ENCODE results near the gene CLTC. TPM values are rescaled to one million over a fixed set of nuclear protein-coding genes. Genes with fewer than 3 reads are reported as not detected.

Gene CLTC
- total RNA-seq, 4 donors from 2014 or later = 174 to 224 (median 198) TPM

DNA sequence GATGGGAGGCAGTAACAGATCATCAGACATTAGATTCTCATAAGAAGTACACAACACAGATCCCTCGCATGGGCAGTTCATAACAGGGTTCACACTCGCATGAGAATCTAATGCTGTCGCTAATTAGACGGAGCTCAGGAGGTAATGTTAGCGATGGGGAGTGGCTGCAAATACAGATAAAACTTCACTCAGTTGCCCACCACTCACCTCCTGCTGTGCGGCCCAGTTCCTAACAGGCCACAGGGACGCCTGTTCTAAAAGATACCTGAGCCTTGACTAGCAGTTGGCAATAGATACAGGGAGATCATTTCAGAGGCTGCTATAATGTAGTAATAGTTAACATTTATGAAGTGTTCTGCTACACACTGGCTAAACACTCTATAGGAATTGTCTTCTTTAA lies 82.6 kb downstream of the CLTC start:
- TF ChIP-seq POLR2A (IDR thresholded peaks at IDR 0.05) = no peak
- TF ChIP-seq, protein P1, sequence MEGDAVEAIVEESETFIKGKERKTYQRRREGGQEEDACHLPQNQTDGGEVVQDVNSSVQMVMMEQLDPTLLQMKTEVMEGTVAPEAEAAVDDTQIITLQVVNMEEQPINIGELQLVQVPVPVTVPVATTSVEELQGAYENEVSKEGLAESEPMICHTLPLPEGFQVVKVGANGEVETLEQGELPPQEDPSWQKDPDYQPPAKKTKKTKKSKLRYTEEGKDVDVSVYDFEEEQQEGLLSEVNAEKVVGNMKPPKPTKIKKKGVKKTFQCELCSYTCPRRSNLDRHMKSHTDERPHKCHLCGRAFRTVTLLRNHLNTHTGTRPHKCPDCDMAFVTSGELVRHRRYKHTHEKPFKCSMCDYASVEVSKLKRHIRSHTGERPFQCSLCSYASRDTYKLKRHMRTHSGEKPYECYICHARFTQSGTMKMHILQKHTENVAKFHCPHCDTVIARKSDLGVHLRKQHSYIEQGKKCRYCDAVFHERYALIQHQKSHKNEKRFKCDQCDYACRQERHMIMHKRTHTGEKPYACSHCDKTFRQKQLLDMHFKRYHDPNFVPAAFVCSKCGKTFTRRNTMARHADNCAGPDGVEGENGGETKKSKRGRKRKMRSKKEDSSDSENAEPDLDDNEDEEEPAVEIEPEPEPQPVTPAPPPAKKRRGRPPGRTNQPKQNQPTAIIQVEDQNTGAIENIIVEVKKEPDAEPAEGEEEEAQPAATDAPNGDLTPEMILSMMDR (IDR thresholded peaks at IDR 0.05) = no peak
- H3K27me3 ChIP-seq = no peaks in the 10 kb centered on the region
- no peak overlapping the region for H3K4me3 ChIP-seq
- H3K27ac ChIP-seq = no peak overlapping the region
- H3K9me3 ChIP-seq = no peaks in the 10 kb centered on the region
- H3K4me1 ChIP-seq = peaks cover 0 to 20% (median 7%) of the 10 kb centered on the region in 4 donors
- peaks cover 0 to 25% (median 0%) of the 10 kb centered on the region in 3 donors for H3K36me3 ChIP-seq
- DNase-seq = no peak

DNA sequence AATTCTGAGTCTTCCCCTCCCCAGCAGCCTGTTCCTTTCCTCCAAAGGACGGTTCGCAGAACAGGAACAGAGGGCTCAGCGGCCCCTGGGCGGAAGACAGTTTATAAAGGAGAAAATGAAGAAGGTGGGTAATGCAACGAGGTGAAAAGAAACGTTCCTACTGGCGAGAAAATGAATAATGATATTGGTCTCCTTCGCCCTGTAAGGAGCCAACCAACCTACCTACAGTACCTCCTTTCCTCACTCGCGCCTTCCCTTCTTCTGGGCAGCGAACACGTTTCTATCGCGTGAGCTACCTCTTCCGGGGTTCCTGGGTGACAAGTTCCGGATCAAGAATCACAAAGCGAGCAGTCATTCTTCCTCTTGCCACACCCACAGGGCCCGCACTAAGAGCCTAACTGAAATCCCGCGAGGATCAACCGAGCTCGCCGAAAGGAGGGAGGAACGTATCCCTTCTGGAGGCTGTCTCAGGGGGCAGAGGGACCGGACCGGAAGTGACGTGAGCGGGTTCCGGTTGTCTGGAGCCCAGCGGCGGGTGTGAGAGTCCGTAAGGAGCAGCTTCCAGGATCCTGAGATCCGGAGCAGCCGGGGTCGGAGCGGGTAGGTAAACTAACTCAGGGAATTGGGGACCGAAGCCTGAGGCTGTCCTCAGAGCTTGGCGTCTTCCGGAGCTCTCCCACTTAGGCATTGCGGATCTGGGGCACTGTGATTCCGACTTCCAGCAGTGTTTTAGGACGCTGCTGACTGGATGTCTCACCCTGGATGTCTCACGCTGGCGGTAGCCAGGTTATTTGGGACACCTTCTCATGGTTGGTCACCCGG lies 87.7 kb downstream of the CLTC start, which contains the start of the genes PTRH2 and VMP1:
PTRH2 (minus strand) TSS at position 282 of the 822 bp plus-strand sequence. CDS start 9,452 bp downstream, outside the sequence.
VMP1 (plus strand) TSS at position 506 of the 822 bp plus-strand sequence. CDS start 23,793 bp downstream, outside the sequence.
- TF ChIP-seq, protein P1 (IDR thresholded peaks at IDR 0.05) = no peak
- TF ChIP-seq POLR2A (IDR thresholded peaks at IDR 0.05) = peak; percentile 92 to 94
- H3K4me1 ChIP-seq = peaks cover 0 to 41% (median 12%) of the 10 kb centered on the region in 4 donors
- no peaks in the 10 kb centered on the region for H3K27me3 ChIP-seq
- no peaks in the 10 kb centered on the region for H3K36me3 ChIP-seq
- peak within 1 kb of the TSS; percentile 67 to 87 (median 82) for H3K4me3 ChIP-seq
- peak; percentile 91 to 98 (median 98) for DNase-seq
- peak within 1 kb of the TSS; percentile 81 to 98 (median 94) for H3K27ac ChIP-seq
- H3K9me3 ChIP-seq = no peaks in the 10 kb centered on the region

DNA sequence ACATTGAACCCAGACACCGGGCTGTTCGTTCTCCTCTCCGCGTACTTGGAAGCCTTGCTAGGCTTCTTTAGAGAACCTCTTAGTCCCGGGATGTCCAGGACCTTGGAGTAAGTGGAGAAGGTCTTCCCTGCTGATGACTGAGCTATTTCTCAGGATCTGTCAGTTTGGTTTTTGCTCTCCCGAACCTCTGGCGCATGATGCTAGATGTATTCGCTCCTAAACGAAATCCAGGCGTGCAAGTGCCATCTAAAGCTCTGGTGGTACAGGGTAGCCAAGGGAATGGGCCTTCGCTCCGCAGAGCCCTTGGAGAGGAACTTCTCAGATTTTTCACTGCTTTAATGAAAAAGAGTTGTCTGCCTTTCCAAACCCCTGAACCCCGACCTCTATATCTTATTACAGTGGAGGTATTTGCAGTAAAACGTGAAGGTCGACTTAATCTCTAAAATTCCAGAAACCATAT lies 88.3 kb downstream of the CLTC start:
- peaks cover 0 to 40% (median 12%) of the 10 kb centered on the region in 4 donors for H3K4me1 ChIP-seq
- no peak for TF ChIP-seq POLR2A (IDR thresholded peaks at IDR 0.05)
- TF ChIP-seq, protein P1 (IDR thresholded peaks at IDR 0.05) = no peak
- H3K9me3 ChIP-seq = no peaks in the 10 kb centered on the region
- H3K27ac ChIP-seq = peak overlapping the region; percentile 81 to 98 (median 94)
- no peak for DNase-seq
- H3K36me3 ChIP-seq = no peaks in the 10 kb centered on the region
- peak overlapping the region; percentile 67 to 87 (median 82) for H3K4me3 ChIP-seq
- no peaks in the 10 kb centered on the region for H3K27me3 ChIP-seq

DNA sequence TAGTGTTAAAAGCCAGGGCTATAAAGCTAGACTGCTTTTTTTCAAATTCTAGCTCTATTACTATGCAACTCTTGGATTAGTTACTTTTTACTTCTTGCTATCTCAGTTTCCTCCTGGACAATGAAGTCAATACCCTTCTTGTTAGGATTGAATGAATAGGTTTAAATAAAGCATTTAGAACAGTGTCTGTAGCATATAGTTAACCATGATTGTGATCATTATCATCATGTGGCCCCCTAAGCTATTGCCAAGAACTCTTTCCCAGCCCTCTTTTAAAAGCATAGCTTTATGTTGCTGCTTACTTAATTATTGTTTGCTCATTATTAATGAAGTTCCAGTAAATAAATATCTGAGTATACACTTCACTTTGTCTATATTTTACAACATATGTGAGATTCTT lies 92.2 kb downstream of the CLTC start:
- H3K27me3 ChIP-seq = no peaks in the 10 kb centered on the region
- H3K4me1 ChIP-seq = peaks cover 0 to 22% (median 5%) of the 10 kb centered on the region in 4 donors
- no peaks in the 10 kb centered on the region for H3K9me3 ChIP-seq
- TF ChIP-seq POLR2A (IDR thresholded peaks at IDR 0.05) = no peak
- TF ChIP-seq, protein P1 (IDR thresholded peaks at IDR 0.05) = no peak
- no peak overlapping the region for H3K4me3 ChIP-seq
- no peaks in the 10 kb centered on the region for H3K36me3 ChIP-seq
- no peak for DNase-seq
- H3K27ac ChIP-seq = no peak overlapping the region

DNA sequence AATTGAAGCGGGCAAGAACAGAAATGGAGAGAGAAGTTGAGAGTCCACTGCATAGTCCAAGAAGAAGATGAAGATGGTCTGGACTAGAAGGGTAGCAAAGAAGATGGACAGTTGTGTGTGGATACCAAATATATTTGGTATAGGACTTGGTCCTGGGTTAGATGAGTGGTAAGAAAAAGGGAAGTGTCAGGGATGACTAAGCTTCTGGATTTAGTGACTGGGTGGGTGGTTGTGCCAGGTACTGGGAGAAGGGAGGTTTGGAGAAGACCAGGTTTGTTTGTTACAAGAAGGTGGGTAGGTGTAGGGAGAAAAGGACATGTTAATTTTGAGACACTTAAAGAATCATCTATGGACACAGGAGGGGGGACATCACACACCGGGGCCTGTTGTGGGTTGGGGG lies 93.2 kb downstream of the CLTC start:
- no peak overlapping the region for H3K27ac ChIP-seq
- DNase-seq = no peak
- H3K27me3 ChIP-seq = no peaks in the 10 kb centered on the region
- peaks cover 0 to 22% (median 5%) of the 10 kb centered on the region in 4 donors for H3K4me1 ChIP-seq
- no peaks in the 10 kb centered on the region for H3K36me3 ChIP-seq
- H3K9me3 ChIP-seq = no peaks in the 10 kb centered on the region
- TF ChIP-seq, protein P1 (IDR thresholded peaks at IDR 0.05) = no peak
- no peak for TF ChIP-seq POLR2A (IDR thresholded peaks at IDR 0.05)
- H3K4me3 ChIP-seq = no peak overlapping the region
